PC-3 (cell line): ENCODE data around the gene PCYOX1L.

Source experiments
- CTCF ChIP-seq: fragments of 300-600 bp; sonication (generic); conservative IDR thresholded peaks from 2 replicates; pipeline ENCODE4 v1.5.1; 2017; ENCODE audit warnings: antibody characterized with exemption, low read depth, mild to moderate bottlenecking, low read length
- EZH2 ChIP-seq: fragments of 300-600 bp; sonication (generic); IDR thresholded peaks from one replicate; pipeline ENCODE4 v1.6.1; 2017; ENCODE audit warnings: antibody characterized with exemption, mild to moderate bottlenecking, low read length; ENCODE audit not compliant: unreplicated experiment
- EZH2phosphoT487 ChIP-seq: fragments of 300-600 bp; sonication (generic); IDR thresholded peaks from 2 replicates; pipeline ENCODE4 v1.6.1; 2018; ENCODE audit warnings: mild to moderate bottlenecking, antibody characterized with exemption, low read length, borderline replicate concordance

GRCh38 chr5:149326611-149327010, 31.2 kb upstream of the PCYOX1L start:
- TF ChIP-seq EZH2phosphoT487 (no peak), CTCF (no peak), EZH2 (no peak)
